ENCODE measurements around the gene EDC3. TPM values are rescaled to one million over a fixed set of nuclear protein-coding genes. Genes with fewer than 3 reads are reported as not detected.

EDC3 gene
- total and polyA plus RNA-seq, 7 donors: 7.8 to 24.1 (median 19.6) TPM

- intact Hi-C loops (cut with DNase I): no loop called here
- no peak overlapping the region for H3K27ac ChIP-seq
- H3K27me3 ChIP-seq (ENCODE audit: insufficient read depth in 3 of 3, low read length in 2 of 3): no peaks in the 10 kb centered on the region
- ATAC-seq: no peak
- H3K36me3 ChIP-seq (ENCODE audit: insufficient read depth in 1 of 2, low read depth in 1 of 2): no peaks in the 10 kb centered on the region
- H3K9me3 ChIP-seq: no peaks in the 10 kb centered on the region
- TF ChIP-seq CTCF (IDR thresholded peaks at IDR 0.05): no peak
- H3K4me3 ChIP-seq: no peak overlapping the region
- no peaks in the 10 kb centered on the region for H3K4me1 ChIP-seq
- 80 to 85% (median 80%) methylated on average over 5 of the region's 5 CpGs for WGBS, 3 donors
- DNase-seq: no peak
Measured at GRCh38 chr15:74716651-74717050, 20.8 kb upstream of the EDC3 start.

GRCh38 chr15:74712311-74712710, 16.5 kb upstream of the EDC3 start:
- Histone ChIP-seq H3K27me3 (ENCODE audit: insufficient read depth in 3 of 3, low read length in 2 of 3) (no peaks in the 10 kb centered on the region), H3K4me1 (no peaks in the 10 kb centered on the region), H3K4me3 (no peak overlapping the region), H3K27ac (no peak overlapping the region), H3K36me3 (ENCODE audit: insufficient read depth in 1 of 2, low read depth in 1 of 2) (no peaks in the 10 kb centered on the region), H3K9me3 (no peaks in the 10 kb centered on the region)
- ATAC-seq (no peak), DNase-seq (no peak)
- 34 to 37% (median 35%) methylated on average over 3 of the region's 3 CpGs for WGBS, 3 donors
- intact Hi-C loops (cut with DNase I): no loop called here
- TF ChIP-seq CTCF (IDR thresholded peaks at IDR 0.05): no peak

GRCh38 chr15:74710319-74711094, 14.7 kb upstream of the EDC3 start:
- WGBS, 3 donors: 42 to 48% (median 46%) methylated on average over 3 of the region's 3 CpGs
- Histone ChIP-seq H3K4me3 (no peak overlapping the region), H3K36me3 (ENCODE audit: insufficient read depth in 1 of 2, low read depth in 1 of 2) (no peaks in the 10 kb centered on the region), H3K27ac (no peak overlapping the region), H3K4me1 (no peaks in the 10 kb centered on the region), H3K9me3 (no peaks in the 10 kb centered on the region), H3K27me3 (ENCODE audit: insufficient read depth in 3 of 3, low read length in 2 of 3) (no peaks in the 10 kb centered on the region)
- no peak for TF ChIP-seq CTCF (IDR thresholded peaks at IDR 0.05)
- intact Hi-C loops (cut with DNase I): no loop called here
- DNase-seq (no peak), ATAC-seq (no peak)

GRCh38 chr15:74709892-74710291, 14.1 kb upstream of the EDC3 start:
- ATAC-seq: no peak
- H3K9me3 ChIP-seq: no peaks in the 10 kb centered on the region
- no peak for TF ChIP-seq CTCF (IDR thresholded peaks at IDR 0.05)
- intact Hi-C loops (cut with DNase I): no loop called here
- H3K27ac ChIP-seq: no peak overlapping the region
- H3K4me1 ChIP-seq: no peaks in the 10 kb centered on the region
- no peaks in the 10 kb centered on the region for H3K27me3 ChIP-seq (ENCODE audit: insufficient read depth in 3 of 3, low read length in 2 of 3)
- no peak for DNase-seq
- H3K4me3 ChIP-seq: no peak overlapping the region
- no peaks in the 10 kb centered on the region for H3K36me3 ChIP-seq (ENCODE audit: insufficient read depth in 1 of 2, low read depth in 1 of 2)
- WGBS, 3 donors: 51 to 59% (median 57%) methylated on average over 3 of the region's 3 CpGs

GRCh38 chr15:74709011-74709410, 13.2 kb upstream of the EDC3 start:
- intact Hi-C loops (cut with DNase I): no loop called here
- H3K4me3 ChIP-seq: no peak overlapping the region
- 58 to 71% (median 60%) methylated on average over 1 of the region's 1 CpG for WGBS, 3 donors
- TF ChIP-seq CTCF (IDR thresholded peaks at IDR 0.05): no peak
- H3K9me3 ChIP-seq: no peaks in the 10 kb centered on the region
- no peak for DNase-seq
- H3K27ac ChIP-seq: no peak overlapping the region
- no peaks in the 10 kb centered on the region for H3K27me3 ChIP-seq (ENCODE audit: insufficient read depth in 3 of 3, low read length in 2 of 3)
- H3K36me3 ChIP-seq (ENCODE audit: insufficient read depth in 1 of 2, low read depth in 1 of 2): no peaks in the 10 kb centered on the region
- no peaks in the 10 kb centered on the region for H3K4me1 ChIP-seq
- ATAC-seq: no peak

Measured in psoas muscle (tissue), 8 donors.